CD4-positive, alpha-beta T cell treated with Interleukin-15 for 1 hour (primary cell): Measurements from ENCODE around the gene ZC2HC1B.

Experiments used
- DNase-seq: peaks from one replicate; pipeline ENCODE4 v3.0.0-alpha.2; 2020

Gene ZC2HC1B

DNA sequence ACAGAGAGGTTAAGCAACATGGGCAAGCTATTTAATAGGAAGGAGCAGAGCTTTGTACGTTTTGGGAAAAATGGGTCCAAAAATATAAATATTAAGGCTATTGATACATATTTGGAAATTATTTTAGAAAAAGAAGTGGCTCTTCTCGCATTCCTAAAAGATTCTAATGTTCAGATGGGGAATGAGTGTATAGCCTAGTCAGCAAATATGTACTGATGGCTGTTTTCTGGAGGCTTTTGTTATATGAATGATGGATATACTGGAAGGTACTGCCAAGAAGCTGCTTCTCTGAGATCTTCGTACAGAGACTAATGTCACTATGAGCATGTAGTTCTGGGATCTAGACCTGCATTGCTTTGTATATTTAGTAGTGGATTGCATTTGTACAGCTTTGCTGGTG is 72.1 kb downstream of the ZC2HC1B start:
- DNase-seq: no peak

GRCh38 chr6:143936778-143937667 is 72.7 kb downstream of the ZC2HC1B start:
- DNase-seq: no peak

DNA sequence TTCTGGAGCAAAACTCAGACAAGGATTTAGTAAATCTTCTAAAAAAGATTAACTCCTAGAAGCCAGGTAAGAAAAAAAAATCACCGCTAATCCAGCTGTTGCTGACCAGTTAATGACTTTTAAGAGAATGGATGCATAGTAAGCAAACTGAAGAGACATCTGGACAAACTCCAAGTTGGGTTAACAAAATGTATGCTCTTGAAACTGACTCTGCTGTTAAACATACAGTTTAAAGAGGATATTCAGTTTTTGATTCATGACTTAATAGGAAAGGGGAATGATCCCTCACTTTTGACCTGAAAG is 73.3 kb downstream of the ZC2HC1B start:
- DNase-seq: no peak

- DNase-seq: no peak
These were observed 75.1 kb downstream of the ZC2HC1B start for GRCh38 chr6:143939364-143939763.

- DNase-seq: peak; percentile 40
These were observed 75.8 kb downstream of the ZC2HC1B start for GRCh38 chr6:143940011-143940597.

DNA sequence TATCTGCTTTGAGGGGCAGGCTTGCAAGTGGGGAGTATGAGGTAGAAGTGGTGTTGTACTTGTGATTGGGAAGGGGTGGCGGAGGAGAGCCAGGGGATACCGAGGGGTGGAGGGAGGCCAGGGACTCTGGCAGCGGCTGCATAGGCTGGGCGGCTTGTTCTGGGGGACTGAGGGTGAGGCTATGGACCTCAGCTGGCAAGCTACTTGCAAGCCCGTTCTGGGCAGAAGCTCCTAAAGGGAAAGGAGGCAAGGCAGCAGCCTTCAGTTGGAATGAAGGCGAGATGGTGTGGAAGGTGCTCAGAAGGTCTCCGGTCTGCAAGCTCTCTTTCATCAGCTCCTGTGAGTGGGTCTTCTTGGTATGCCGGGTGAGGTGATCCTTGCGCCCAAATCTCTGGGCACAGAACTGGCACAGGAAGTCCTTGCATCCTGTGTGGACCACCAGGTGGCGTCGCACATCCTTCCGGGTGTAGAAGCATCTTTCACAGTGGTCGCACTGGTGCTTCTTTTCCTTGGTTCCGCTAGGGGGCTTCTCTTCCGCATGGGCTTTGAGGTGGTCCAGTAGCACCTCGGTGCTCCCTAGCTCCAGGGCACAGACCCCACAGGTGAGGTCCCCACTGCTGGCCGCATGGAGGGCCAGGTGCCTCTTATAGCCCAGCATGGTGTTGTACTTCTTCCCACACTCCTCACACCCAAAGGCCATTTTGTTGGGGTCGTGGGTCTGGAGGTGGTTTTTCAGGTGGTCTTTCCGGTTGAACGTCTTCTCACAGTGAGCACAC is 77.8 kb downstream of the ZC2HC1B start:
- DNase-seq: peak; percentile 35

- DNase-seq: no peak
These were observed 83.9 kb downstream of the ZC2HC1B start for GRCh38 chr6:143948208-143948607.

DNA sequence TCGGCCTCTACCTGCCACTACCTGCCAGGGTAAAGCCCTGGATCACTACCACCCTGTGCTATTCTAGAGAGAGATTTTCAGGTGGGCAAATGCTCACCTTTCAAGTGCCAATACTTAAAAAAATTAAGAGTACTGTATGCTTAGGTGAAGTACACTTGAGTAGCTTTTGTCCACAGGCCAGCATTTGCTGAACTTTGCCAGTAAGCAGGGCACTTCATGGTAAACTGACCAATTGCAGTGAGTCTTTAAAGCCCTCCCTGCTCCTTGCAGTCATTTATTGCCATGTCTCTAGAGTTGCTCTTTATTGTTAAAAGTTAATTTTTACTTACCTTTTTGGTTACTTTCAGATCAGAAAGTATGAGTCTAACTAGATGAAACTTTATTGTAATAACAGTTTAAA is 85.3 kb downstream of the ZC2HC1B start:
- no peak for DNase-seq

DNA sequence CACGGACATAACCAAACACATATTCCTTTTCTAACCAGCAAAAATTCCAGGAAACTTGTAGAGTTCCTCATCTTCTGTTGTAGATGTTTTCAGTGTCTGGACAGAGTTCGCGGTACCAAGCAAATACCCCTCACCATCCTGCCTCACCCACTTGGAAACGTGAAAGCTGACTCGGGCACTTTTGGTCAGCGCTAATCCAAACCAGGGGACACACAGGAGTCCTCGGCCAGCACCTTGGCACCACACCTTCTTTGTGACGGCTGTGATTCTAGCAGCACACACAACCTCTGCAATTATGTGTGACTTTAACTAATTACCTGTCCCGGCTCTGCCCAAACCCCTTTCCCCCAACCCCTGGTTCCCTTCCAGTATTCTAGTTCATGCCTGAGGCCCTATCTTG is 85.7 kb downstream of the ZC2HC1B start:
- no peak for DNase-seq

- no peak for DNase-seq
These were observed 86.6 kb downstream of the ZC2HC1B start for GRCh38 chr6:143950875-143951274.

- no peak for DNase-seq
These were observed 87.9 kb downstream of the ZC2HC1B start for GRCh38 chr6:143952060-143952778.

- DNase-seq: no peak
These were observed 88.8 kb downstream of the ZC2HC1B start for GRCh38 chr6:143952947-143953701.

- no peak for DNase-seq
These were observed 89.6 kb downstream of the ZC2HC1B start for GRCh38 chr6:143953922-143954321.

DNA sequence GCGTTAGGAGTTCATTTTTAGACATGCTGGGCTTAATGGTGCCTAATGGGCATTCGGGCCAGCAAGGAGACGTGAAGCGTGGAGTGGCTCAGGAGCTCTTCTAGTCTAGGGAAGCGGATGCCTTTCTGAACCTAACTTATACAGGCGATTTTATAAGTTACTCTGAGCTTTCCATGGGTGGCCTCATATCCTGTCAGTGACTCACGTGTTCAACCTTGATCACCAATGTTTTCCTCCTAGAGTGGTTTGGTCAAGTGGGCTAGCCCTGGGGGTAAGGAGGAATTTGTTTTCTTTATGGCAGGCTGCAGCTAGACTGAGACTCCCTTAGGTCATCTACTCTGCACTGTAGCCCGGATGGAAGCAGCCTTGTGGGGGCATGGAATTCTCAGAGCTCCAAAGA is 91.7 kb downstream of the ZC2HC1B start:
- DNase-seq: no peak

DNA sequence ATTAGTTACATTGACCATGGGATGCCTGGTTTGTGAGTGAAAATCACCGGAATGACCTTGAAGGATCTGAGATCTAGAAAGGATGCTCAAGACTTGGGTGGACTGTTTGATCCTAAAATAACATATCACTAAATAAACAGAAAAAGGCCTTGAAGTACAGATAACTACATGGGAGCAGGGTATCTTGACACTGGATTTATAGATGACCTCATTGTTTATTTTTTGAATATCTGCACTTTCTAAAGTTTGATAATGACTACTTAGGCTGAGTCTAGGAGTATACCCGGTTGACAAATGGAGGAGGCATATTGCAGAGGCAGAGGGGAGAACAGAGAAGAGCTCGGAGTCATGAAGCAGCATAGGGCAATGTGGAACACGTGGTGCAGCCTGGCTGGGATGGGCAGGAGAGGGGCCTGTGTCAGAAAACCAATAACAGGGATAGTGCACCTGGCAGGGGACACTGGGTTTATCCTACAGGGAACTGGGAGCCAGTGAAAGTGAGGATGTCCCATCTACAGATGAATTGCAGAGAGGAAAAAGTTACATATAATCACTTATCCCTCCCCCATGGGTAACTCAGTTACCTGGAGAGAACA is 93.5 kb downstream of the ZC2HC1B start:
- no peak for DNase-seq

DNA sequence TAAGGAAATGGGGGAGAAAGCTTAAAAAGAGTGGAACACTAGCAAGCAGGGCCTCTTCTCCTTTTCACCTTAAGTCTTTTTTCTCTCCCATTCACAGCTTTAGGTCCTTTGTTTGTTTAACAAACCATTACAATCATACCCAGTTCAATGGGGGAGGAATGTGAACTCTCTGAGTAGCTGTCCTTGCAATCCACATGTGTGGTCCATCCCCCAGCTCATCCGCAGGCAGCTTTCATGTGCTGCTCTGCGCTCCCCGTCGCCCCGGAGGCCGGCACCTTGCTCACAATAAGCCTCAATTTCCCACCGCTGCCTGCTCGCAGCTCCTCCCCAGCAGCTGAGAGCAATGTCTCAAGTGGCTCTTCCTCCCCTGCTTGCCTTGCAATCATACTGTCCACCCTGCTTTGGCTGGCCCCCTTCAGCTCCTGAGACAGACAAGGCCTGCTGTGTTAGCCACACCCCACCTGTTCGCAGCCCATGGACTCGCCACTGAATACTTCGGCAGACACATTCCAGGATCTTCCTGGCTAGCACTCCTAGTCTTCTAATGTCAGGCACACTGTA is 94.6 kb downstream of the ZC2HC1B start:
- DNase-seq: no peak

- DNase-seq: no peak
These were observed 95.7 kb downstream of the ZC2HC1B start for GRCh38 chr6:143959927-143960326.

GRCh38 chr6:143961066-143961465 is 96.8 kb downstream of the ZC2HC1B start:
- no peak for DNase-seq

GRCh38 chr6:143961886-143962878 is 97.9 kb downstream of the ZC2HC1B start:
- no peak for DNase-seq

- no peak for DNase-seq
These were observed 99.1 kb downstream of the ZC2HC1B start for GRCh38 chr6:143963158-143963919.
